RWPE1 (cell line): Measurements from ENCODE around the gene ENO1.

Experiments used
- CTCF ChIA-PET: fragments of 350-600 bp; sonication (Branson Sonifier 250); formaldehyde crosslinking; extraction: SDS; loops from one replicate; lab custom pipeline; 2021; lab: Yijun Ruan, JAX
- POLR2A ChIA-PET: fragments of 400-600 bp; formaldehyde crosslinking; extraction: SDS; loops from one replicate; lab custom pipeline; 2020; ENCODE audit warnings: antibody characterized with exemption; ENCODE audit not compliant: low non-redundant PET; lab: Yijun Ruan, JAX
- DNase-seq: peaks from one replicate; pipeline ENCODE4 v3.0.0; 2012; ENCODE audit warnings: low spot score
- H3K27ac ChIP-seq: fragments of 450-650 bp; 2 replicates; pipeline ENCODE4 v1.5.1; 2017
- TF ChIP-seq, protein P1 (sequence below): fragments of 450-650 bp; conservative IDR thresholded peaks from 2 replicates; pipeline ENCODE4 v1.5.1; 2017; ENCODE audit warnings: low read depth, mild to moderate bottlenecking

Gene ENO1

GRCh38 chr1:8812081-8812480, 66.4 kb downstream of the ENO1 start:
- CTCF ChIA-PET: interaction anchor here (0.8 kb wide), 1 partner anchor 11 kb away, joined by 3 read pairs; no protein-coding TSS in a partner anchor
- no peak for DNase-seq
- POLR2A ChIA-PET: no interaction called here
- no peak overlapping the region for H3K27ac ChIP-seq
- TF ChIP-seq, protein P1, sequence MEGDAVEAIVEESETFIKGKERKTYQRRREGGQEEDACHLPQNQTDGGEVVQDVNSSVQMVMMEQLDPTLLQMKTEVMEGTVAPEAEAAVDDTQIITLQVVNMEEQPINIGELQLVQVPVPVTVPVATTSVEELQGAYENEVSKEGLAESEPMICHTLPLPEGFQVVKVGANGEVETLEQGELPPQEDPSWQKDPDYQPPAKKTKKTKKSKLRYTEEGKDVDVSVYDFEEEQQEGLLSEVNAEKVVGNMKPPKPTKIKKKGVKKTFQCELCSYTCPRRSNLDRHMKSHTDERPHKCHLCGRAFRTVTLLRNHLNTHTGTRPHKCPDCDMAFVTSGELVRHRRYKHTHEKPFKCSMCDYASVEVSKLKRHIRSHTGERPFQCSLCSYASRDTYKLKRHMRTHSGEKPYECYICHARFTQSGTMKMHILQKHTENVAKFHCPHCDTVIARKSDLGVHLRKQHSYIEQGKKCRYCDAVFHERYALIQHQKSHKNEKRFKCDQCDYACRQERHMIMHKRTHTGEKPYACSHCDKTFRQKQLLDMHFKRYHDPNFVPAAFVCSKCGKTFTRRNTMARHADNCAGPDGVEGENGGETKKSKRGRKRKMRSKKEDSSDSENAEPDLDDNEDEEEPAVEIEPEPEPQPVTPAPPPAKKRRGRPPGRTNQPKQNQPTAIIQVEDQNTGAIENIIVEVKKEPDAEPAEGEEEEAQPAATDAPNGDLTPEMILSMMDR: no peak
